Central memory CD8-positive, alpha-beta T cell (primary cell): ENCODE results near the gene CXCL17.

ENCODE experiments used
- ATAC-seq: fragments of 150-1000 bp; cut with Tn5 transposase; replicated peaks from 2 replicates; pipeline ENCODE4 v1.10.0; 2022; ENCODE audit warnings: mild to moderate bottlenecking, moderate FRiP score, moderate number of reproducible peaks; ENCODE audit not compliant: poor library complexity, severe bottlenecking; ENCODE audit errors: extremely low read depth
- DNase-seq, 2 donors: peaks; one replicate each; pipeline ENCODE4 v3.0.0; 2021; ENCODE audit warnings: low spot score in 2 of 2
- H3K27ac Mint-ChIP-seq: one replicate; pipeline ENCODE4 v1.8.0; 2022; ENCODE audit warnings: low read depth, mild to moderate bottlenecking, moderate library complexity, mixed read lengths
- H3K27me3 Mint-ChIP-seq: one replicate; pipeline ENCODE4 v1.8.0; 2022; ENCODE audit warnings: mixed read lengths
- H3K36me3 Mint-ChIP-seq: one replicate; pipeline ENCODE4 v1.8.0; 2022; ENCODE audit warnings: mild to moderate bottlenecking, moderate library complexity, mixed read lengths; ENCODE audit not compliant: insufficient read depth
- H3K4me1 Mint-ChIP-seq: one replicate; pipeline ENCODE4 v1.8.0; 2022; ENCODE audit warnings: mixed read lengths
- H3K4me3 Mint-ChIP-seq: one replicate; pipeline ENCODE4 v1.8.0; 2022; ENCODE audit warnings: mild to moderate bottlenecking, moderate library complexity, mixed read lengths
- H3K9me3 Mint-ChIP-seq: one replicate; pipeline ENCODE4 v1.8.0; 2022; ENCODE audit warnings: mixed read lengths

Gene CXCL17

GRCh38 chr19:42428676-42429075 is 14.1 kb downstream of the CXCL17 start:
- DNase-seq (no peak), ATAC-seq (no peak)
- no peaks in the 10 kb centered on the region for H3K36me3 Mint-ChIP-seq
- H3K4me1 Mint-ChIP-seq: peaks cover 9% of the 10 kb centered on the region
- no peak overlapping the region for H3K27ac Mint-ChIP-seq
- no peak overlapping the region for H3K4me3 Mint-ChIP-seq
- no peaks in the 10 kb centered on the region for H3K27me3 Mint-ChIP-seq
- H3K9me3 Mint-ChIP-seq: no peaks in the 10 kb centered on the region

- Mint-ChIP-seq H3K27me3 (no peaks in the 10 kb centered on the region), H3K4me1 (peaks cover 22% of the 10 kb centered on the region), H3K4me3 (no peak within 1 kb of the TSS), H3K27ac (no peak within 1 kb of the TSS), H3K36me3 (peaks cover 3% of the 10 kb centered on the region), H3K9me3 (no peaks in the 10 kb centered on the region)
- DNase-seq (no peak), ATAC-seq (no peak)
These were observed 15.4 kb downstream of the CXCL17 start, which contains the start of gene LIPE for GRCh38 chr19:42427313-42427712. LIPE (minus strand) TSS chr19:42427388; CDS start chr19:42427149, 239 bp downstream.

GRCh38 chr19:42426643-42427042 is 16.1 kb downstream of the CXCL17 start:
- Mint-ChIP-seq H3K4me1 (peaks cover 28% of the 10 kb centered on the region), H3K4me3 (no peak overlapping the region), H3K36me3 (peaks cover 3% of the 10 kb centered on the region), H3K27me3 (no peaks in the 10 kb centered on the region), H3K9me3 (no peaks in the 10 kb centered on the region), H3K27ac (no peak overlapping the region)
- ATAC-seq (no peak), DNase-seq (no peak)

- H3K27me3 Mint-ChIP-seq: no peaks in the 10 kb centered on the region
- ATAC-seq: no peak
- peak overlapping the region; percentile 97 for H3K4me3 Mint-ChIP-seq
These were observed 18.0 kb downstream of the CXCL17 start for GRCh38 chr19:42424712-42425131.

GRCh38 chr19:42424345-42424707 is 18.4 kb downstream of the CXCL17 start:
- no peak for ATAC-seq
- Mint-ChIP-seq H3K4me1 (peaks cover 46% of the 10 kb centered on the region), H3K9me3 (no peaks in the 10 kb centered on the region), H3K27me3 (no peaks in the 10 kb centered on the region), H3K36me3 (peaks cover 3% of the 10 kb centered on the region), H3K4me3 (peak overlapping the region; percentile 97), H3K27ac (peak overlapping the region; percentile 16)
- no peak for DNase-seq

More at GRCh38 chr19:42424712-42425131, 18.0 kb downstream of the CXCL17 start:
- Mint-ChIP-seq H3K36me3 (peaks cover 3% of the 10 kb centered on the region), H3K4me1 (peaks cover 46% of the 10 kb centered on the region), H3K27ac (peak overlapping the region; percentile 16), H3K9me3 (no peaks in the 10 kb centered on the region)
- no peak for DNase-seq

GRCh38 chr19:42423462-42424344 is 19.0 kb downstream of the CXCL17 start:
- Mint-ChIP-seq H3K4me1 (peaks cover 46% of the 10 kb centered on the region), H3K4me3 (peak overlapping the region; percentile 97), H3K27ac (peak overlapping the region; percentile 89), H3K36me3 (peaks cover 3% of the 10 kb centered on the region), H3K27me3 (no peaks in the 10 kb centered on the region), H3K9me3 (no peaks in the 10 kb centered on the region)
- peak; percentile 91 for ATAC-seq
- peak; percentile 87 for DNase-seq

GRCh38 chr19:42422901-42423461 is 19.8 kb downstream of the CXCL17 start:
- peaks cover 46% of the 10 kb centered on the region for H3K4me1 Mint-ChIP-seq
- H3K36me3 Mint-ChIP-seq: peaks cover 5% of the 10 kb centered on the region
- peak; percentile 68 for ATAC-seq
- peak overlapping the region; percentile 97 for H3K4me3 Mint-ChIP-seq
- H3K9me3 Mint-ChIP-seq: no peaks in the 10 kb centered on the region
- H3K27me3 Mint-ChIP-seq: no peaks in the 10 kb centered on the region
- peak; percentile 40 to 57 for DNase-seq
- peak overlapping the region; percentile 89 for H3K27ac Mint-ChIP-seq

GRCh38 chr19:42422092-42422900 is 20.4 kb downstream of the CXCL17 start:
- no peak for ATAC-seq
- H3K27me3 Mint-ChIP-seq: no peaks in the 10 kb centered on the region
- DNase-seq: no peak

GRCh38 chr19:42421591-42422031 is 21.1 kb downstream of the CXCL17 start:
- Mint-ChIP-seq H3K27ac (peak overlapping the region; percentile 29), H3K27me3 (no peaks in the 10 kb centered on the region), H3K4me3 (no peak overlapping the region), H3K36me3 (peaks cover 5% of the 10 kb centered on the region), H3K4me1 (peaks cover 46% of the 10 kb centered on the region), H3K9me3 (no peaks in the 10 kb centered on the region)
- no peak for DNase-seq
- ATAC-seq: no peak

More at GRCh38 chr19:42422092-42422900, 20.4 kb downstream of the CXCL17 start:
- peaks cover 5% of the 10 kb centered on the region for H3K36me3 Mint-ChIP-seq
- peaks cover 46% of the 10 kb centered on the region for H3K4me1 Mint-ChIP-seq
- H3K9me3 Mint-ChIP-seq: no peaks in the 10 kb centered on the region
- peak overlapping the region; percentile 89 for H3K27ac Mint-ChIP-seq
- peak overlapping the region; percentile 97 for H3K4me3 Mint-ChIP-seq

GRCh38 chr19:42421101-42421500 is 21.6 kb downstream of the CXCL17 start:
- Mint-ChIP-seq H3K27me3 (no peaks in the 10 kb centered on the region), H3K27ac (peak overlapping the region; percentile 29), H3K36me3 (peaks cover 6% of the 10 kb centered on the region), H3K4me3 (no peak overlapping the region), H3K9me3 (no peaks in the 10 kb centered on the region), H3K4me1 (peaks cover 46% of the 10 kb centered on the region)
- ATAC-seq (no peak), DNase-seq (no peak)

- no peak overlapping the region for H3K27ac Mint-ChIP-seq
- peaks cover 8% of the 10 kb centered on the region for H3K36me3 Mint-ChIP-seq
- ATAC-seq (peak; percentile 40), DNase-seq (peak; percentile 67 to 69)
- H3K27me3 Mint-ChIP-seq: no peaks in the 10 kb centered on the region
- H3K4me3 Mint-ChIP-seq: no peak overlapping the region
- H3K9me3 Mint-ChIP-seq: no peaks in the 10 kb centered on the region
- peaks cover 46% of the 10 kb centered on the region for H3K4me1 Mint-ChIP-seq
These were observed 22.6 kb downstream of the CXCL17 start for GRCh38 chr19:42420055-42420544.

GRCh38 chr19:42419309-42419708 is 23.4 kb downstream of the CXCL17 start:
- H3K4me1 Mint-ChIP-seq: peaks cover 42% of the 10 kb centered on the region
- no peaks in the 10 kb centered on the region for H3K9me3 Mint-ChIP-seq
- H3K4me3 Mint-ChIP-seq: no peak overlapping the region
- H3K27ac Mint-ChIP-seq: no peak overlapping the region
- peaks cover 10% of the 10 kb centered on the region for H3K36me3 Mint-ChIP-seq
- ATAC-seq (no peak), DNase-seq (no peak)
- no peaks in the 10 kb centered on the region for H3K27me3 Mint-ChIP-seq
